ENCODE data around the gene PTPRCAP.
"Not testable (repeated sequence)": the region's sequence is repeated elsewhere in the genome, so short reads cannot be mapped to it uniquely, and the experiment has no call there.

Gene PTPRCAP

GRCh38 chr11:67482275-67482826, 44.9 kb upstream of the PTPRCAP start:
- Histone ChIP-seq H3K27me3 (ENCODE audit: insufficient read depth, insufficient read length) (no peaks in the 10 kb centered on the region), H3K4me3 (ENCODE audit: insufficient read length, low read depth) (peak overlapping the region; percentile 65), H3K9ac (ENCODE audit: insufficient read length, low read depth) (peak overlapping the region; percentile 45), H3K9me3 (ENCODE audit: insufficient read depth, low read length) (peaks cover 16% of the 10 kb centered on the region), H3K36me3 (ENCODE audit: insufficient read depth, insufficient read length, low read length) (peaks cover 19% of the 10 kb centered on the region), H3K4me1 (ENCODE audit: insufficient read depth, insufficient read length) (peaks cover 9% of the 10 kb centered on the region)
- DNase-seq (ENCODE audit: low read depth, low spot score) = no peak
- TF ChIP-seq ZNF274 (IDR thresholded peaks at IDR 0.05; ENCODE audit: low read depth, low read length) (no peak), YY1 (IDR thresholded peaks at IDR 0.05; ENCODE audit: insufficient read depth, insufficient read length) (no peak), SUZ12 (IDR thresholded peaks at IDR 0.05; ENCODE audit: extremely low read depth, insufficient read depth, insufficient read length) (no peak)

- H3K4me1 ChIP-seq (ENCODE audit: insufficient read depth, insufficient read length); DNase-seq (ENCODE audit: low read depth, low spot score); H3K27me3 ChIP-seq (ENCODE audit: insufficient read depth, insufficient read length); H3K36me3 ChIP-seq (ENCODE audit: insufficient read depth, insufficient read length, low read length); H3K4me3 ChIP-seq (ENCODE audit: insufficient read length, low read depth); H3K9ac ChIP-seq (ENCODE audit: insufficient read length, low read depth): not testable (repeated sequence)
- peaks cover 20% of the 10 kb centered on the region for H3K9me3 ChIP-seq (ENCODE audit: insufficient read depth, low read length)
These were observed 40.0 kb upstream of the PTPRCAP start for GRCh38 chr11:67477344-67478050.

DNA sequence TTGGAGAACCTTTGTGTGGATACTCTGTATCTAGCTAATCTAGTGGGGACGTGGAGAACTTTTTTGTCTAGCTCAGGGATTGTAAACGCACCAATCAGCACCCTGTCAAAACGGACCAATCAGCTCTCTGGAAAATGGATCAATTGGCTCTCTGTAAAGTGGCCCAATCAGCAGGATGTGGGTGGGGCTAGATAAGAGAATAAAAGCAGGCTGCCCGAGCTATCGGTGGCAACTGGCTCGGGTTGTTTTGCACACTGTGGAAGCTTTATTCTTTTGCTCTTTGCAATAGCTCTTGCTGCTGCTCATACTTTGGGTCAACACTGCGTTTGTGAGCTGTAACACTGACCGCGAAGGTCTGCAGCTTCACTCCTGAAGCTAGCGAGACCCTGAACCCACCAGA, 39.2 kb upstream of the PTPRCAP start:
- not testable (repeated sequence) for H3K27me3 ChIP-seq (ENCODE audit: insufficient read depth, insufficient read length); H3K9ac ChIP-seq (ENCODE audit: insufficient read length, low read depth); DNase-seq (ENCODE audit: low read depth, low spot score); H3K36me3 ChIP-seq (ENCODE audit: insufficient read depth, insufficient read length, low read length); H3K4me1 ChIP-seq (ENCODE audit: insufficient read depth, insufficient read length); H3K4me3 ChIP-seq (ENCODE audit: insufficient read length, low read depth)
- peaks cover 20% of the 10 kb centered on the region for H3K9me3 ChIP-seq (ENCODE audit: insufficient read depth, low read length)

- H3K27me3 ChIP-seq (ENCODE audit: insufficient read depth, insufficient read length) = no peaks in the 10 kb centered on the region
- H3K36me3 ChIP-seq (ENCODE audit: insufficient read depth, insufficient read length, low read length) = no peaks in the 10 kb centered on the region
- DNase-seq (ENCODE audit: low read depth, low spot score) = no peak
- TF ChIP-seq SUZ12 (IDR thresholded peaks at IDR 0.05; ENCODE audit: extremely low read depth, insufficient read depth, insufficient read length) (no peak), YY1 (IDR thresholded peaks at IDR 0.05; ENCODE audit: insufficient read depth, insufficient read length) (no peak), ZNF274 (IDR thresholded peaks at IDR 0.05; ENCODE audit: low read depth, low read length) (no peak)
- peaks cover 13% of the 10 kb centered on the region; the same call in 1 of the 2 replicates for H3K9me3 ChIP-seq (ENCODE audit: insufficient read depth, low read length)
- no peak overlapping the region for H3K4me3 ChIP-seq (ENCODE audit: insufficient read length, low read depth)
- H3K4me1 ChIP-seq (ENCODE audit: insufficient read depth, insufficient read length) = peaks cover 8% of the 10 kb centered on the region
- no peak overlapping the region for H3K9ac ChIP-seq (ENCODE audit: insufficient read length, low read depth)
These were observed 35.4 kb upstream of the PTPRCAP start for GRCh38 chr11:67472882-67473281.

- no peak for DNase-seq (ENCODE audit: low read depth, low spot score)
- H3K9ac ChIP-seq (ENCODE audit: insufficient read length, low read depth) = no peak overlapping the region
- no peak overlapping the region for H3K4me3 ChIP-seq (ENCODE audit: insufficient read length, low read depth)
- H3K4me1 ChIP-seq (ENCODE audit: insufficient read depth, insufficient read length) = peaks cover 21% of the 10 kb centered on the region
- H3K9me3 ChIP-seq (ENCODE audit: insufficient read depth, low read length) = no peaks in the 10 kb centered on the region; the same call in 1 of the 2 replicates
- H3K36me3 ChIP-seq (ENCODE audit: insufficient read depth, insufficient read length, low read length) = no peaks in the 10 kb centered on the region
- no peak for TF ChIP-seq ZNF274 (IDR thresholded peaks at IDR 0.05; ENCODE audit: low read depth, low read length)
- no peak for TF ChIP-seq SUZ12 (IDR thresholded peaks at IDR 0.05; ENCODE audit: extremely low read depth, insufficient read depth, insufficient read length)
- no peak for TF ChIP-seq YY1 (IDR thresholded peaks at IDR 0.05; ENCODE audit: insufficient read depth, insufficient read length)
- no peaks in the 10 kb centered on the region for H3K27me3 ChIP-seq (ENCODE audit: insufficient read depth, insufficient read length)
These were observed 33.0 kb upstream of the PTPRCAP start for GRCh38 chr11:67470337-67471002.

GRCh38 chr11:67469508-67469811, 32.0 kb upstream of the PTPRCAP start:
- DNase-seq (ENCODE audit: low read depth, low spot score) = no peak
- Histone ChIP-seq H3K4me1 (ENCODE audit: insufficient read depth, insufficient read length) (peaks cover 24% of the 10 kb centered on the region), H3K4me3 (ENCODE audit: insufficient read length, low read depth) (peak overlapping the region; percentile 84), H3K36me3 (ENCODE audit: insufficient read depth, insufficient read length, low read length) (no peaks in the 10 kb centered on the region), H3K27me3 (ENCODE audit: insufficient read depth, insufficient read length) (no peaks in the 10 kb centered on the region), H3K9ac (ENCODE audit: insufficient read length, low read depth) (peak overlapping the region; percentile 84), H3K9me3 (ENCODE audit: insufficient read depth, low read length) (no peaks in the 10 kb centered on the region)
- TF ChIP-seq ZNF274 (IDR thresholded peaks at IDR 0.05; ENCODE audit: low read depth, low read length) = no peak
- no peak for TF ChIP-seq YY1 (IDR thresholded peaks at IDR 0.05; ENCODE audit: insufficient read depth, insufficient read length)

DNA sequence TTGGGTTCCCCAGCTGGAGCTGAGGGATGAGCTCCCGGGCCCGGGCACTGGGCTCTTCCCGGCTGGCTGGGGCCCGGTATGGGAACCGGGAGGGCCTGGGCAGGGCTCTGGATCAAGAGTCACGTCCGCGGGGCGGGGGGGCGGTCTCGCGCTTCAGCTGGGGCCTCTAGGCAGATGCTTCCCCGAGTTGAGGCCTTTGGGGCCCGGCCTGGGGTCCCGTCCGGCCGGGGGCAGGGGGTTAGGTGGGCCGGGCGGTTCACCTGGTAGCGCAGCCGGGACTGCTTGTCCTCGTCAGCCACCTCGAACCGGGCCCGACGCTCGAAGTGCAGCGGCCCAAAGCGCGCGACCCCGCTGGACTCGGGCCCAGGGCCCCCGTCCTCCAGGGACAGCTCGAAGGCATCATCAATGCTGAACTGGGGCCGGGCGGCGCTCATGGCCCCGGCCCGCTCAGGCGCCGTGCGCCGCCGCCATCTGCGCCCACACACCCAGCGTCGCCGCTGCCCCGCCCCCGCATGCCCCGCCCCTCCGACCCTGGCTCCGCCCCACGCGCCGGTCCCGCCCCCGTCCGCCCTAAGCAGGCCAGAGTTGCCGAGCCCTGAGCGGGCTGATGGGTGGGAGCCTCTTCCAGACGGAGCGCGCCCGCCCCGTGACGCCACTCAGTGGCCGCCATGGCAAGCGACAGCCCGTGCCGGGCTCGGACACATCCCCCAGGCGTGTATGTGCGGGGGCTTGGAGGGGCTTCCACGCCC, 31.5 kb upstream of the PTPRCAP start, which contains the start of gene TMEM134:
Gene TMEM134 (minus strand): TSS at position 493 of the 749 bp plus-strand sequence. CDS start 59 bp downstream, at position 434.
- peak within 1 kb of the TSS; percentile 84 for H3K4me3 ChIP-seq (ENCODE audit: insufficient read length, low read depth)
- peak within 1 kb of the TSS; percentile 97 for H3K9ac ChIP-seq (ENCODE audit: insufficient read length, low read depth)
- DNase-seq (ENCODE audit: low read depth, low spot score) = peak; percentile 95
- H3K36me3 ChIP-seq (ENCODE audit: insufficient read depth, insufficient read length, low read length) = no peaks in the 10 kb centered on the region
- H3K4me1 ChIP-seq (ENCODE audit: insufficient read depth, insufficient read length) = peaks cover 26% of the 10 kb centered on the region
- H3K27me3 ChIP-seq (ENCODE audit: insufficient read depth, insufficient read length) = no peaks in the 10 kb centered on the region
- no peak for TF ChIP-seq ZNF274 (IDR thresholded peaks at IDR 0.05; ENCODE audit: low read depth, low read length)
- peak; percentile 48 for TF ChIP-seq YY1 (IDR thresholded peaks at IDR 0.05; ENCODE audit: insufficient read depth, insufficient read length)
- no peak for TF ChIP-seq SUZ12 (IDR thresholded peaks at IDR 0.05; ENCODE audit: extremely low read depth, insufficient read depth, insufficient read length)
- no peaks in the 10 kb centered on the region for H3K9me3 ChIP-seq (ENCODE audit: insufficient read depth, low read length)

All from NT2/D1 (cell line).